RPMI7951 (cell line): ENCODE measurements around the gene PTPRB. TPM values are rescaled to one million over a fixed set of nuclear protein-coding genes. Genes with fewer than 3 reads are reported as not detected.

Experiments used
- DNase-seq: peaks from one replicate; pipeline ENCODE4 v3.0.0-alpha.2; 2012; ENCODE audit warnings: low read depth
- total RNA-seq: library from RNA; depleted of rRNA; stranded (reverse); fragments of >200 nt; shearing (Covaris generic); gene quantifications from 2 replicates; pipeline ENCODE4 v1.2.3, GENCODE V29; 2014

The PTPRB gene
- total RNA-seq, 1 experiment from 2014 or later = 3.8 TPM

GRCh38 chr12:70643939-70644338 lies 6.7 kb upstream of the PTPRB start:
- DNase-seq = no peak

- no peak for DNase-seq
Measured at GRCh38 chr12:70641691-70642090, 4.5 kb upstream of the PTPRB start.

GRCh38 chr12:70640901-70641300 lies 3.7 kb upstream of the PTPRB start:
- no peak for DNase-seq

GRCh38 chr12:70639535-70639934 lies 2.3 kb upstream of the PTPRB start:
- no peak for DNase-seq

GRCh38 chr12:70638639-70639360 lies 1.6 kb upstream of the PTPRB start:
- peak; percentile 65 for DNase-seq

GRCh38 chr12:70635755-70636154 lies 1.5 kb downstream of the PTPRB start:
- no peak for DNase-seq

- peak; percentile 76 for DNase-seq
Measured at GRCh38 chr12:70628701-70629480, 8.3 kb downstream of the PTPRB start.

GRCh38 chr12:70627677-70628076 lies 9.6 kb downstream of the PTPRB start:
- DNase-seq = peak; percentile 62

GRCh38 chr12:70626180-70626579 lies 11.0 kb downstream of the PTPRB start:
- no peak for DNase-seq

- peak; percentile 44 for DNase-seq
Measured at GRCh38 chr12:70619471-70620152, 17.6 kb downstream of the PTPRB start.

GRCh38 chr12:70618371-70618770 lies 18.9 kb downstream of the PTPRB start:
- no peak for DNase-seq

GRCh38 chr12:70617450-70617849 lies 19.8 kb downstream of the PTPRB start:
- no peak for DNase-seq

GRCh38 chr12:70615174-70615866 lies 21.9 kb downstream of the PTPRB start:
- DNase-seq = no peak

GRCh38 chr12:70609739-70610491 lies 27.3 kb downstream of the PTPRB start:
- peak; percentile 52 for DNase-seq

- DNase-seq = no peak
Measured at GRCh38 chr12:70609203-70609602, 28.0 kb downstream of the PTPRB start.

GRCh38 chr12:70608184-70608583 lies 29.0 kb downstream of the PTPRB start:
- no peak for DNase-seq

- DNase-seq = no peak
Measured at GRCh38 chr12:70607107-70607506, 30.1 kb downstream of the PTPRB start.

- peak; percentile 61 for DNase-seq
Measured at GRCh38 chr12:70605976-70606375, 31.3 kb downstream of the PTPRB start.

- DNase-seq = no peak
Measured at GRCh38 chr12:70604662-70605061, 32.6 kb downstream of the PTPRB start.

GRCh38 chr12:70603044-70603443 lies 34.2 kb downstream of the PTPRB start:
- no peak for DNase-seq

GRCh38 chr12:70598467-70599193 lies 38.6 kb downstream of the PTPRB start:
- no peak for DNase-seq
